OCI-LY7 (cell line): ENCODE measurements around the gene CERS6. TPM values are rescaled to one million over a fixed set of nuclear protein-coding genes. Genes with fewer than 3 reads are reported as not detected.
A peak's percentile ranks its signal among the peaks of the same experiment; 100 is the strongest.

ENCODE experiments used
- BruUV-seq: library from RNA; stranded (reverse); fragments of 400-500 nt; replicated peaks from 2 replicates; lab custom pipeline; 2021; lab: Mats Ljungman, UMichigan
- CTCF ChIA-PET: fragments of 300-600 bp; sonication (Branson Sonifier 250); formaldehyde crosslinking; loops from one replicate; lab custom pipeline; 2022; ENCODE audit warnings: antibody characterized with exemption; ENCODE audit not compliant: unreplicated experiment; lab: Charles Lee
- POLR2A ChIA-PET: fragments of 300-600 bp; sonication (Branson Sonifier 250); formaldehyde crosslinking; loops from one replicate; lab custom pipeline; 2022; ENCODE audit warnings: antibody characterized with exemption; lab: Charles Lee
- DNase-seq: peaks from one replicate; pipeline ENCODE4 v3.0.0-alpha.2; 2015; ENCODE audit warnings: low spot score
- H2AFZ ChIP-seq: fragments of 200-600 bp; sonication (generic), shearing (Covaris generic); 2 replicates; pipeline ENCODE4 v1.6.1; 2014; ENCODE audit warnings: mild to moderate bottlenecking, antibody characterized with exemption, low read length, moderate library complexity
- H3K27ac ChIP-seq: fragments of 200-600 bp; sonication (generic); 2 replicates; pipeline ENCODE4 v1.5.1; 2014; ENCODE audit warnings: mixed run types, low read depth, mild to moderate bottlenecking, moderate library complexity, low read length, inconsistent platforms; ENCODE audit not compliant: poor library complexity, severe bottlenecking
- H3K36me3 ChIP-seq: fragments of 200-600 bp; sonication (generic); 2 replicates; pipeline ENCODE4 v1.6.1; 2014; ENCODE audit warnings: mild to moderate bottlenecking, antibody characterized with exemption, low read length, moderate library complexity, mixed read lengths; ENCODE audit not compliant: insufficient read depth
- H3K4me1 ChIP-seq: fragments of 200-600 bp; sonication (generic); 2 replicates; pipeline ENCODE4 v1.5.1; 2014; ENCODE audit warnings: mild to moderate bottlenecking, low read length; ENCODE audit not compliant: insufficient read depth, poor library complexity, severe bottlenecking
- H3K4me2 ChIP-seq: fragments of 200-600 bp; sonication (generic); 2 replicates; pipeline ENCODE4 v1.6.1; 2014; ENCODE audit warnings: mild to moderate bottlenecking, low read length
- H3K4me3 ChIP-seq: fragments of 200-600 bp; sonication (generic); 2 replicates; pipeline ENCODE4 v1.5.1; 2014; ENCODE audit warnings: mild to moderate bottlenecking, low read depth, low read length; ENCODE audit not compliant: poor library complexity, severe bottlenecking
- H3K79me2 ChIP-seq: fragments of 200-600 bp; sonication (generic); 2 replicates; pipeline ENCODE4 v1.6.1; 2016; ENCODE audit warnings: low read depth, mild to moderate bottlenecking, low read length, moderate library complexity, mixed read lengths; ENCODE audit not compliant: insufficient read depth
- H3K9me2 ChIP-seq: fragments of 200-600 bp; sonication (generic); 2 replicates; pipeline ENCODE4 v1.6.1; 2016; ENCODE audit warnings: mild to moderate bottlenecking, low read length, mixed read lengths; ENCODE audit not compliant: insufficient read depth
- H3K9me3 ChIP-seq: fragments of 200-600 bp; sonication (generic); 2 replicates; pipeline ENCODE4 v1.6.1; 2014; ENCODE audit warnings: mild to moderate bottlenecking, mixed run types, low read length, mixed read lengths
- H4K20me1 ChIP-seq: fragments of 200-600 bp; sonication (generic); 2 replicates; pipeline ENCODE4 v1.6.1; 2014; ENCODE audit warnings: mild to moderate bottlenecking, antibody characterized with exemption, low read length, moderate library complexity, mixed read lengths; ENCODE audit not compliant: insufficient read depth
- EZH2phosphoT487 ChIP-seq: fragments of 200-600 bp; sonication (generic); IDR thresholded peaks from 2 replicates; pipeline ENCODE4 v1.6.1; 2018; ENCODE audit warnings: low read depth, borderline replicate concordance, mild to moderate bottlenecking, mixed run types, antibody characterized with exemption, low read length, moderate library complexity, mixed read lengths
- intact Hi-C: fragments of 100-400 bp; cut with micrococcal nuclease; formaldehyde crosslinking; loops from one replicate; pipeline ENCODE4 v1.10.0; 2022; ENCODE audit not compliant: unreplicated experiment
- total RNA-seq, 2 experiments: library from RNA; depleted of rRNA in 1 of 2; stranded (reverse); fragments of >200 nt in 1 of 2; shearing (Covaris generic) in 1 of 2; gene quantifications; 2 replicates each; pipeline ENCODE4 v1.2.3, GENCODE V29; 2014 to 2022
- TF ChIP-seq, protein P1 (sequence below): fragments of 200-600 bp; sonication (generic); conservative IDR thresholded peaks from 2 replicates; pipeline ENCODE4 v1.5.1; 2014; ENCODE audit warnings: mild to moderate bottlenecking, antibody characterized with exemption, low read length, moderate library complexity, mixed read lengths

CERS6 gene
- total RNA-seq, 2 experiments from 2014 or later: 0.04 TPM; not detected in 1

- BruUV-seq: no TSS peak
- Histone ChIP-seq H3K79me2 (no peaks in the 10 kb centered on the region), H3K4me3 (no peak overlapping the region), H3K27ac (no peak overlapping the region), H3K36me3 (no peaks in the 10 kb centered on the region), H2AFZ (no peak overlapping the region), H3K4me1 (peaks cover 17% of the 10 kb centered on the region), H3K4me2 (peak overlapping the region; percentile 5; the same call in 1 of the 2 replicates), H4K20me1 (no peaks in the 10 kb centered on the region), H3K9me2 (no peaks in the 10 kb centered on the region), H3K9me3 (no peaks in the 10 kb centered on the region)
- ChIA-PET POLR2A (interaction anchor here (0.6 kb wide), 1 partner anchor 110 kb away, joined by 3 read pairs; no protein-coding TSS in a partner anchor), CTCF (no interaction called here)
- DNase-seq: no peak
- intact Hi-C loops: no loop called here
- TF ChIP-seq, protein P1, sequence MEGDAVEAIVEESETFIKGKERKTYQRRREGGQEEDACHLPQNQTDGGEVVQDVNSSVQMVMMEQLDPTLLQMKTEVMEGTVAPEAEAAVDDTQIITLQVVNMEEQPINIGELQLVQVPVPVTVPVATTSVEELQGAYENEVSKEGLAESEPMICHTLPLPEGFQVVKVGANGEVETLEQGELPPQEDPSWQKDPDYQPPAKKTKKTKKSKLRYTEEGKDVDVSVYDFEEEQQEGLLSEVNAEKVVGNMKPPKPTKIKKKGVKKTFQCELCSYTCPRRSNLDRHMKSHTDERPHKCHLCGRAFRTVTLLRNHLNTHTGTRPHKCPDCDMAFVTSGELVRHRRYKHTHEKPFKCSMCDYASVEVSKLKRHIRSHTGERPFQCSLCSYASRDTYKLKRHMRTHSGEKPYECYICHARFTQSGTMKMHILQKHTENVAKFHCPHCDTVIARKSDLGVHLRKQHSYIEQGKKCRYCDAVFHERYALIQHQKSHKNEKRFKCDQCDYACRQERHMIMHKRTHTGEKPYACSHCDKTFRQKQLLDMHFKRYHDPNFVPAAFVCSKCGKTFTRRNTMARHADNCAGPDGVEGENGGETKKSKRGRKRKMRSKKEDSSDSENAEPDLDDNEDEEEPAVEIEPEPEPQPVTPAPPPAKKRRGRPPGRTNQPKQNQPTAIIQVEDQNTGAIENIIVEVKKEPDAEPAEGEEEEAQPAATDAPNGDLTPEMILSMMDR: no peak
- TF ChIP-seq EZH2phosphoT487: no peak
Observed at GRCh38 chr2:168530982-168531622, 75.0 kb downstream of the CERS6 start.

DNA sequence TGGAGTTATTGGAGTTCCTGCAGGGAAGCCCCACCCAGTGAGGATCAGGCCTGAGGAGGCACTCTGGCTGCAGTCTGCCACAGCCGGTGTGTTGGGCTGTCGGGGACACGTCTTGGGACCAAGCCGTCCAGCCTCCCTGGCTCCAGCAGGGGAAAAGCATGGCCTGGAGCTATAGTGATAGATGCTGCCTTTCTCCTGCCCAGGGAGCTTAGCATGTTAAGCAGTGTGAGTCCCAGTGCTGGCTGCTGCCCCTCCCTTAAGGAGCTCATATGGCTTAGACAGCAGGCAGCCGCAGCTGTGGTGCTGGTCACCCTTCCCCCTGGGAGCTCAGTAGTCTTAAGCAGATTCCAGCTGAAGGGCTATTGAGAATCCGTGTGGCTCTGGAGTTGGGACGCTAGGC lies 78.9 kb downstream of the CERS6 start:
- Histone ChIP-seq H4K20me1 (no peaks in the 10 kb centered on the region), H2AFZ (no peak overlapping the region), H3K36me3 (no peaks in the 10 kb centered on the region), H3K4me3 (no peak overlapping the region), H3K4me1 (peaks cover 17% of the 10 kb centered on the region), H3K9me2 (no peaks in the 10 kb centered on the region), H3K27ac (no peak overlapping the region), H3K79me2 (no peaks in the 10 kb centered on the region), H3K9me3 (no peaks in the 10 kb centered on the region), H3K4me2 (no peak overlapping the region)
- TF ChIP-seq, protein P1: no peak
- no peak for TF ChIP-seq EZH2phosphoT487
- intact Hi-C loops: no loop called here
- CTCF ChIA-PET: no interaction called here
- POLR2A ChIA-PET: no interaction called here
- BruUV-seq: no TSS peak
- DNase-seq: no peak

GRCh38 chr2:168536925-168537466 lies 80.9 kb downstream of the CERS6 start:
- Histone ChIP-seq H3K79me2 (no peaks in the 10 kb centered on the region), H3K4me1 (peaks cover 5% of the 10 kb centered on the region), H3K27ac (no peak overlapping the region), H3K9me2 (no peaks in the 10 kb centered on the region), H3K36me3 (no peaks in the 10 kb centered on the region), H3K4me2 (no peak overlapping the region), H3K9me3 (no peaks in the 10 kb centered on the region), H3K4me3 (no peak overlapping the region), H2AFZ (no peak overlapping the region), H4K20me1 (no peaks in the 10 kb centered on the region)
- no TSS peak for BruUV-seq
- no peak for DNase-seq
- no peak for TF ChIP-seq EZH2phosphoT487
- POLR2A ChIA-PET: interaction anchor here (1.1 kb wide), 1 partner anchor 12 kb away, joined by 3 read pairs; no protein-coding TSS in a partner anchor
- CTCF ChIA-PET: no interaction called here
- intact Hi-C loops: no loop called here
